Stimulated activated naive B cell treated with anti-CD40 and anti-IgM and Interleukin-4, amounts not matched to agents 10 μg/mL and 1 μg/mL and 100 μg/mL, for 72 hours (primary cell): ENCODE results near the gene KMT2E.

Source experiments
- ATAC-seq, 2 donors: fragments of 150-1000 bp; cut with Tn5 transposase; replicated peaks; 2 replicates each; pipeline ENCODE4 v1.10.0; 2021; ENCODE audit warnings: moderate library complexity in 1 of 2
- DNase-seq: peaks from one replicate; pipeline ENCODE4 v3.0.0; 2021
- H3K27ac Mint-ChIP-seq: one replicate; pipeline ENCODE4 v1.8.0; 2022; ENCODE audit warnings: mild to moderate bottlenecking, mixed read lengths
- H3K27me3 Mint-ChIP-seq, 2 donors: one replicate each; pipeline ENCODE4 v1.8.0; 2022; ENCODE audit warnings: mixed read lengths in 2 of 2
- H3K36me3 Mint-ChIP-seq, 2 donors: one replicate each; pipeline ENCODE4 v1.8.0; 2022; ENCODE audit warnings: mixed read lengths in 2 of 2, mild to moderate bottlenecking in 1 of 2
- H3K4me1 Mint-ChIP-seq, 2 donors: one replicate each; pipeline ENCODE4 v1.8.0; 2022; ENCODE audit warnings: mixed read lengths in 2 of 2, mild to moderate bottlenecking in 1 of 2
- H3K4me3 Mint-ChIP-seq, 2 donors: one replicate each; pipeline ENCODE4 v1.8.0; 2022; ENCODE audit warnings: mild to moderate bottlenecking in 2 of 2, mixed read lengths in 2 of 2, moderate library complexity in 1 of 2
- H3K9me3 Mint-ChIP-seq, 2 donors: one replicate each; pipeline ENCODE4 v1.8.0; 2022; ENCODE audit warnings: mixed read lengths in 2 of 2, mild to moderate bottlenecking in 1 of 2

The KMT2E gene

DNA sequence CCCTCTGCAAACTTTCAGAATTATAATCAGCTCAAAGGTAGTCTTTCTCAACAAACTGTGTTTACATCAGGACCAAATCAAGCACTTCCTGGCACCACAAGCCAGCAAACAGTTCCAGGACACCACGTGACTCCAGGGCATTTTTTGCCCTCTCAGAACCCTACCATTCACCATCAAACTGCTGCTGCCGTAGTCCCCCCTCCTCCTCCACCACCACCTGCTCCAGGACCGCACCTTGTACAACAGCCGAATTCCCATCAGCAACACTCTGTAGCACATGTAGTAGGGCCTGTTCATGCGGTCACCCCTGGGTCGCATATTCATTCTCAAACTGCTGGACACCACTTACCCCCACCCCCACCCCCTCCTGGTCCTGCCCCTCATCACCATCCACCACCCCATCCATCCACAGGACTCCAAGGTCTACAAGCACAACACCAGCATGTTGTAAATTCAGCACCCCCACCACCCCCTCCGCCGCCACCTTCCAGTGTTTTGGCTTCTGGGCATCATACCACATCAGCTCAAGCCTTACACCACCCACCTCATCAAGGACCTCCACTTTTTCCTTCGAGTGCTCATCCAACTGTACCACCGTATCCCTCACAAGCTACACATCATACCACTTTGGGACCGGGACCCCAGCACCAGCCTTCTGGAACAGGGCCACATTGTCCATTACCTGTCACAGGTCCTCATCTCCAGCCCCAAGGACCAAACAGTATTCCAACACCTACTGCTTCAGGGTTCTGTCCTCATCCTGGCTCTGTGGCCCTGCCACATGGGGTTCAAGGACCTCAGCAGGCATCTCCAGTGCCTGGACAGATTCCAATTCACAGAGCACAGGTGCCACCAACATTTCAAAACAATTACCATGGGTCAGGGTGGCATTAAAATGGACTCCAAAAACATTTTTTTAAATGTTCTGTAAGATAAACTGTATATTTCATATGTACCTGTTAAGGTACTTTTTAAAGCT is 98.7 kb downstream of the KMT2E start:
- H3K4me1 Mint-ChIP-seq, result peaks cover 6 to 15% of the 10 kb centered on the region in 2 donors
- peaks cover 19 to 30% of the 10 kb centered on the region in 2 donors for H3K36me3 Mint-ChIP-seq
- H3K4me3 Mint-ChIP-seq, result no peak overlapping the region
- DNase-seq, result no peak
- H3K9me3 Mint-ChIP-seq, result no peaks in the 10 kb centered on the region
- ATAC-seq, result no peak
- H3K27me3 Mint-ChIP-seq, result no peaks in the 10 kb centered on the region
- H3K27ac Mint-ChIP-seq, result peak overlapping the region; percentile 84

DNA sequence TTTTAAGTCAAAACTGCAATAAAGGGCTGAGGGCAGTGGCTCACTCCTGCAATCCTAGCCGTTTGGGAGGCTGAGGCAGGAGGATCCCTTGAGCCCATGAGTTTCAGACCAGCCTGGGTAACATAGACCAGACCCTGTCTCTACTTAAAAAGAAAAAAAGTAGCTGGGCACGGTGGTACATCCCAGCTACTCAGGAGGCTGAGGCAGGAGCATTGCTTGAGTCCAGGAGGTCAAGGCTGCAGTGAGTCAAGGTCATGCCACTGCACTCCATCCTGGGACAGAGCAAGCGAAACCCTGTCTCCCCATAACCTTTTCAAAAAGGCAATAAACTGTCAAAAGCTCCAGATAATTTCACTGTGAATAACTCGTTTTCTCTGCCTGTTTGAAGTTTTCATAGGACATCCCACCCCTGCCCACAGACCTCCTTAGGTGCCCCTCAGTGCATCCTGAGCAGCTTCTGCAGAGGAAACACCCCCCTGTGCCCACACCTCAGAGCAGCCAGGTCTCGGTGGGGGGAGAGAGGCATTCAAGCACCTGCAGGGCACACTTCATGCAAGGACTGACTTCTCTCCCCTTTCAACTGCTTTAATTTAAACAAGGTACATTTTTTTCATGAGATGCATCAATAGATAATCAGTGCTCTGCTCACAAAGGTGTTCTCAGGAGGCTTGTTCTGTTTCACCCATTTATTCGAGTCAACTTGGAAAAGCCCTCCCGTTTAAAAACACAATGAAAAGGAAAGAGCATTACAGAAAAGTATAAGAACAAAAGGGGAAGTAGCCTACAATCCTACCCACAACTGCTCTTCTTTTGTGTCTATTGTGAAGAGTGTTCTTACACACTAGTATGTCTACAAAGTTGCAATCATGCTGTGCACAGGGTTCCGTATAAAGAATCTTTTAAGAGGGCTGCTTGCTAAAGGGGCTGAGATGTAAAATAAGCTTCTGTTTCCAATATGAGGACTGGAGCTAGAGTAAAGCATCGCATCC is 104.9 kb downstream of the KMT2E start:
- Mint-ChIP-seq H3K36me3 (peaks cover 11 to 30% of the 10 kb centered on the region in 2 donors), H3K4me3 (peak overlapping the region in 1 of 2 donors; percentile 57)

DNA sequence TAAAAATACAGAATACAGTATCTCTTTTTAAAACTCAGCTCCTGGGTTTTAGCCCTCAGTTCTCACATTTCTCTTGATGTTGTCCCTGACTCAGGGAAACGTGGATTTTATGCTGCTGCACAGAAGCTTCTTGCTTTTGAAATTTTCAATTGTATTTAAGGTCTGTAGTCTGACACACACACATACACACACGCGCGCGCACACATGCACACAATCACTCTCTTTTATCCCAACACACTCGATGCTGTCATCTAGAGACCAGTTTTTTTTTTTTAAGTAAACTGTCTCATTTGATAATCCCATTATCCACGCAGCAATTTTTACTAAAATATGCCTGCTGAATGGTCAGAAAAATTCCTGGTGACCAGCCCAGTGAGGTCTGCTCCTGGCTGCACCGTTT is 108.6 kb downstream of the KMT2E start:
- Mint-ChIP-seq H3K4me1 (peaks cover 27 to 37% of the 10 kb centered on the region in 2 donors), H3K4me3 (no peak overlapping the region), H3K27ac (peak overlapping the region; percentile 31), H3K27me3 (no peaks in the 10 kb centered on the region), H3K36me3 (peaks cover 22 to 42% of the 10 kb centered on the region in 2 donors), H3K9me3 (no peaks in the 10 kb centered on the region)
- DNase-seq (no peak), ATAC-seq (no peak)

More for the DNA sequence above, 104.9 kb downstream of the KMT2E start:
- Mint-ChIP-seq H3K27me3 (no peaks in the 10 kb centered on the region), H3K27ac (peak overlapping the region; percentile 81), H3K9me3 (no peaks in the 10 kb centered on the region), H3K4me1 (peaks cover 11 to 16% of the 10 kb centered on the region in 2 donors)
- no peak for DNase-seq
- peak; percentile 81 to 85 for ATAC-seq

- peaks cover 16 to 27% of the 10 kb centered on the region in 2 donors for H3K4me1 Mint-ChIP-seq
- no peak for DNase-seq
- no peaks in the 10 kb centered on the region for H3K9me3 Mint-ChIP-seq
- no peak for ATAC-seq
- H3K4me3 Mint-ChIP-seq, result no peak overlapping the region
- peak overlapping the region; percentile 33 for H3K27ac Mint-ChIP-seq
- H3K27me3 Mint-ChIP-seq, result no peaks in the 10 kb centered on the region
- H3K36me3 Mint-ChIP-seq, result peaks cover 28 to 42% of the 10 kb centered on the region in 2 donors
Measured at GRCh38 chr7:105125745-105126144, 111.7 kb downstream of the KMT2E start.

GRCh38 chr7:105126436-105126975 is 112.5 kb downstream of the KMT2E start:
- peak; percentile 10 to 41 for ATAC-seq
- no peaks in the 10 kb centered on the region for H3K9me3 Mint-ChIP-seq
- DNase-seq, result no peak
- no peak overlapping the region for H3K4me3 Mint-ChIP-seq
- peaks cover 18 to 27% of the 10 kb centered on the region in 2 donors for H3K4me1 Mint-ChIP-seq
- no peaks in the 10 kb centered on the region for H3K27me3 Mint-ChIP-seq
- H3K27ac Mint-ChIP-seq, result peak overlapping the region; percentile 84
- peaks cover 28 to 39% of the 10 kb centered on the region in 2 donors for H3K36me3 Mint-ChIP-seq

DNA sequence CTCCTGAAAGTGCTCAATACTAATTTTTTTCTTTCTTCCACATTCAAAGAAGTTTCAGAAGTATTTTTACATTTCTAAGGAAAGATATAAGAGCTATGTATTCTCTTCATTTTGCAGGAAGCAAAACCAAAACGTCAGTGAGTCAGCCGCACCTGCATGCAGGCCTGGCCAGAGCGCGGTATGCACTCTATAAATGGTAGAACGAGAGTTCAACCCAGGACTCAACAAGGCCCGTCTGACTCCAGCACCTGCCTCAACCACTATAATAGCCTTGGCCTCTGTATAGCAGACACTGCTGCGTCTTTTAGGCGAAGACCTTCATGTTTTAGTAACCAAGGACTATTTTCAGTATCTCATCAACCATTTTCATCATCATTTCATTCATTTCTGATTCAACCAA is 113.2 kb downstream of the KMT2E start:
- H3K4me3 Mint-ChIP-seq, result peak overlapping the region in 1 of 2 donors; percentile 14
- H3K27me3 Mint-ChIP-seq, result no peaks in the 10 kb centered on the region
- H3K27ac Mint-ChIP-seq, result no peak overlapping the region
- peaks cover 20 to 32% of the 10 kb centered on the region in 2 donors for H3K4me1 Mint-ChIP-seq
- DNase-seq, result no peak
- peaks cover 33 to 44% of the 10 kb centered on the region in 2 donors for H3K36me3 Mint-ChIP-seq
- H3K9me3 Mint-ChIP-seq, result no peaks in the 10 kb centered on the region
- peak; percentile 71 to 78 for ATAC-seq

DNA sequence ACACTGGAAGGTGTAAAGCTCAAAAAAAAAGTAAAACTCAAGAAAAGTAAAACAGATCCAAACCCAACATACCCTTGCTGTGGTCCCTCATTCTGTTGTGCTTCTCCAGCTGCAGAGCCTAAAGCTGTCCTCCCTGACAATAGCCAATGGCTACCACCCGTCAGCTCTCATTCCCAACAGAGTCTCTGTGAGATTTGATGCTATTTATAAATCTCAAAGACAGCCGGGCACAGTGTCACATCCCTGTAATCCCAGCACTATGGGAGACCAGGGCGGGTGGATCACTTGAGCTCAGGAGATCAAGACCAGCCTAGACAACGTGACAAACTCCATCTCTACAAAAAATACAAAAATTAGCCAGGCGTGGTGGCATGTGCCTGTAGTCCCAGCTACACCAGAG is 116.0 kb downstream of the KMT2E start:
- H3K9me3 Mint-ChIP-seq, result no peaks in the 10 kb centered on the region
- H3K4me1 Mint-ChIP-seq, result peaks cover 20 to 32% of the 10 kb centered on the region in 2 donors
- no peaks in the 10 kb centered on the region for H3K27me3 Mint-ChIP-seq
- DNase-seq (no peak), ATAC-seq (no peak)
- H3K4me3 Mint-ChIP-seq, result no peak overlapping the region
- peak overlapping the region; percentile 25 for H3K27ac Mint-ChIP-seq
- peaks cover 32 to 38% of the 10 kb centered on the region in 2 donors for H3K36me3 Mint-ChIP-seq

DNA sequence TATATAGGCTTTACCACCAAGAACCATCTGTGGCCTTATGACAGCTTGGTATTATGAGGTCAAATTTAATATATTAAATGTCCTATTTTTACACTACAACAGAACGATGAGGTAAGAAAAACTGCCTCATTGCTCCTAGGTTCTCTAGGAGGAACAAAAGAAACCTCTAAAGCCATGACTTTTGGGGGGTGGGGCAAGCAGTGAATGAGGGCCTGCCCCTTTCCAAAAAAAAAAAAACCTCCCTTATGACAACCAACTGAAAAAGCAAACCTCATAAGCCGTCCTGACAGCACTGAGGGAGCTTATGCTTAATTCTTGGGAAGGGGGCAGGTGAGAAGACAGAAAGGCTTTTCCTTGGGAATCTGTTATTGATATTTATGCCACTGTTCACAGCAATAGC is 116.6 kb downstream of the KMT2E start:
- peaks cover 33% of the 10 kb centered on the region in 2 donors for H3K36me3 Mint-ChIP-seq
- DNase-seq, result no peak
- H3K9me3 Mint-ChIP-seq, result no peaks in the 10 kb centered on the region
- no peak for ATAC-seq
- H3K4me1 Mint-ChIP-seq, result peaks cover 20 to 31% of the 10 kb centered on the region in 2 donors
- no peak overlapping the region for H3K27ac Mint-ChIP-seq
- H3K4me3 Mint-ChIP-seq, result no peak overlapping the region
- no peaks in the 10 kb centered on the region for H3K27me3 Mint-ChIP-seq

DNA sequence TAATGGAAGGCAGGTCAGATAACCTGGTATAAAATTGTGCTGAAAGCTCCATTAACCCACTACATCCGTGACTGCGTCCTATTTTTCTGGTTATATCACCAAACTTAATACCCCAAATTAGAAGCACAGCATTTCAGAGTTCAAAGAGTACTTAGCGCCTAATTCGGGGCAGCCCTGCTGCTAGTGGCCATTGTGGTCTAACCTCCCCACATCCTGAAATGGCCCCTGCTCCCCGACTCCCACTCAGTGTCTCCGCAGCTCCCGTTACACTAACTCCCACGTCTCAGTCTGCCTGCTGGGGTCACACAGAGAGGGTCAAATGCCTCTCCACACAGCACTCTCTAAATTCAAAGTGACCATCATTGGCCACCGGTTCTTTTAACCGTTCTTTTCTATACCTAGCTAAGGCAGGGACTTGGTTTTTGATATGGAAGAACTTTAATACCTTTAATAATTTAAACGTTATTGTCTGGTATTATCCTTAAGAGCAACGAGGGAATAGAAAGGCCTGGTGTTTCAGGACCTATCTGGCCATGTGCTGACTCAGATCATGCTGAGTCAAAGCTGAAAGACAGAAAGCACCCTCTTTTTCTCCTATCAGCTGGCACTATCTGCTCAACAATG is 117.1 kb downstream of the KMT2E start:
- H3K36me3 Mint-ChIP-seq, result peaks cover 27 to 28% of the 10 kb centered on the region in 2 donors
- no peak overlapping the region for H3K4me3 Mint-ChIP-seq
- H3K9me3 Mint-ChIP-seq, result no peaks in the 10 kb centered on the region
- no peak for DNase-seq
- peak overlapping the region; percentile 51 for H3K27ac Mint-ChIP-seq
- peaks cover 19 to 25% of the 10 kb centered on the region in 2 donors for H3K4me1 Mint-ChIP-seq
- peak in 1 of 2 donors; percentile 33 for ATAC-seq
- H3K27me3 Mint-ChIP-seq, result no peaks in the 10 kb centered on the region

DNA sequence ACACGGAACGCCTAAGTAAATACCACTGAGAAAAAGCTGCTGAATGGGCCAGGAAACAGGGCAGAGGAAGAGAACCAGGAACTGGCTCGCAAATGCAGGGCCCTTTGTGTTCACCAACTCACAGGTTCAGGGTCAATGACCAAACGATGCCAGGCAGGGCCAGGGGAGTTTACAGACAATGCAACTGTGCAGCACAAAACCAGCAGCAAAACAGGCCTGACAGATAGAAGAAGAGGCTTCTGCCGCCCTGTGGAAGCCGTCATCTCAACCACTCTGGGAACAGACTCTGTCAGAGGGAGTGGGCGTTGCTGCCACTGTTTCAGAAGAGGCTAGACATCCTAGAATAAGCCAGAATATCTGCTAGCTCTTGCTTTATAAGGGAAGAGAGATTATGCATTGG is 117.9 kb downstream of the KMT2E start:
- peak overlapping the region; percentile 14 for H3K27ac Mint-ChIP-seq
- H3K4me1 Mint-ChIP-seq, result peaks cover 11 to 22% of the 10 kb centered on the region in 2 donors
- H3K36me3 Mint-ChIP-seq, result peaks cover 29 to 31% of the 10 kb centered on the region in 2 donors
- no peaks in the 10 kb centered on the region for H3K9me3 Mint-ChIP-seq
- H3K4me3 Mint-ChIP-seq, result no peak overlapping the region
- DNase-seq (no peak), ATAC-seq (no peak)
- no peaks in the 10 kb centered on the region for H3K27me3 Mint-ChIP-seq

GRCh38 chr7:105132335-105132734 is 118.3 kb downstream of the KMT2E start:
- DNase-seq (no peak), ATAC-seq (no peak)
- Mint-ChIP-seq H3K4me1 (peaks cover 7 to 18% of the 10 kb centered on the region in 2 donors), H3K27me3 (no peaks in the 10 kb centered on the region), H3K27ac (no peak overlapping the region), H3K9me3 (no peaks in the 10 kb centered on the region), H3K36me3 (peaks cover 30 to 32% of the 10 kb centered on the region in 2 donors), H3K4me3 (no peak overlapping the region)

DNA sequence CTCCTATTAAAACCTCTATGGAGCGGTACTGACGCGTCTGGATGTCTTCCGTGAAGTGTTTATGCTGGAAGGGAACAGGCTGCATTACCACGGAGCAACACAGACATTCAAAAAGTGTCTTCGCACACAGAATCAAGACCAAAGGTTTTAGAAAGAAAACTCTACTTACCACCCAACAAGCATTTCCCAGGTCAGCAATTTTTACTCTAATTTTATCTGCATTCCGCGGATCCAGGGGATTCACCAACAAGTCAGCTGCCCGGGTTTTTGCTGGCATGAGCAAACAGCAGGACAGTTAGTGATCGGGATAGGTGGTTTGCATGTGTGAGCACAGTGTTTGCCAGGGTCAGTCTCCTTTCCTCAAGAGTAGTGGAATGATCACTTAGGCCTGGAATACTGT is 118.8 kb downstream of the KMT2E start:
- Mint-ChIP-seq H3K9me3 (no peaks in the 10 kb centered on the region), H3K4me3 (no peak overlapping the region), H3K36me3 (peaks cover 32 to 33% of the 10 kb centered on the region in 2 donors), H3K4me1 (peaks cover 7 to 13% of the 10 kb centered on the region in 2 donors), H3K27me3 (no peaks in the 10 kb centered on the region), H3K27ac (no peak overlapping the region)
- DNase-seq (no peak), ATAC-seq (no peak)

DNA sequence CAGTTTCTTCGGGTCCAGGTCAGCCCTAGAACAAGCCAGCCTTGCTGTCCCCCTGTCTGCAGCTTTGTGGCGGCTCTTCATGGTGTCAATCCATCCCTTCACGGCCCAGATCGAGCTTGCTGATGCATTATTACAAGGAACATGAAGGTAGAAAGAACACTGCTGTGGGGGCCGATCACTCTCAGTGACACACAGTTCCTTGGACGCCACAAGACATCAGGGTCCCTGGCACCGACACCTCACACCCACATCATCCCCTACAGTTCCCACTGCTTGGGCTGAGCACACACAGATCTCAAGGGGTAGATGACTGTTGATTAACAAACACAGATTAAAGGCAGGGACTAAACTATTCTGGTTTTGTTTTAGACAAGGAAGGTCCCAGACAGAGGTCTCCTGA is 119.4 kb downstream of the KMT2E start:
- Mint-ChIP-seq H3K36me3 (peaks cover 34 to 37% of the 10 kb centered on the region in 2 donors), H3K9me3 (no peaks in the 10 kb centered on the region), H3K27ac (peak overlapping the region; percentile 72), H3K4me1 (peaks cover 7 to 9% of the 10 kb centered on the region in 2 donors), H3K27me3 (no peaks in the 10 kb centered on the region), H3K4me3 (no peak overlapping the region)
- DNase-seq (no peak), ATAC-seq (no peak)
